ENCODE data around the gene ARL3. TPM values are rescaled to one million over a fixed set of nuclear protein-coding genes. Genes with fewer than 3 reads are reported as not detected.

The ARL3 gene
- total RNA-seq, 6 experiments from 2014 or later, result 13.2 to 18.4 (median 16.8) TPM

DNA sequence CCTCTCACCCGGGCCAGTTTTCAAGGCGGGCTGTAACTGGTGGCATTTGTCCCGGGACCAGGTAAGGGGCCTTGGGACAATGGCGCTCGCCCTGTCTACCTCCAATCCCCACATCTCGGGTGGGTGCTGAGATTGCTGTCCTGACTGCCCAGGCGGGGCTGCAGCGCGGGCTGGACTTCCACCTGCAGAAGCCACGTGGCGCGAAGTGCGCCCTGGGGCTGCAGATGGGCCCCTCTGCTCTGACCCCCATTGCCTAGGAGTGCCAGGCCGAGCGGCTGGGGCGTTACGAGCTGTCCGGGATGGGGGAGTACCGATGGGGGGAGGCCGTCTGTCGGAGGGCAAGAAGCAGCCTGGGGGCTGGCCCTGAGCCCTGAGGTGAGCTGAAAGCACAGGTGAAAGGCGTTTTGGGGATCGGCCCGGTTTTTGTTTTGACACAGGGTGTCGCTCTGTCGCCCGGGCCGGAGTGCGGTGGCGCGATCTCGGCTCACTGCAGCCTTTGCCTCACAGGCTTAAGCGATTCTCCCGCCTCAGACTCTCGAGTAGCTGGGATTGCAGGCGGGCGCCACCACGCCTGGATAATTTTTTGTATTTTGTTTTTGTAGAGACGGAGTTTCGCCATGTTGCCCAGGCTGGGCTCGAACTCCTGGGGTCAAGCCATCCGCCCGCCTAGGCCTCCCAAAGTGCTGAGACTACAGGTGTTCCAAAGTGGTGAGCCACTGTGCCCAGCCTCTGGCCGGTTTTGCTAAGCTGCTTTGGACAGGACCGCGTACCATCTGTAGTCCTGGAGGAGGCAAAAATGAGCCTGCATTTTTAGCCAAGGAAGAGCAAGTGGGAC, 641 bp upstream of the ARL3 start, which contains the start of gene SFXN2:
Gene SFXN2 (plus strand): TSS at position 16 of the 835 bp plus-strand sequence. CDS start 12,001 bp downstream, outside the sequence.
- TF ChIP-seq, protein P1, sequence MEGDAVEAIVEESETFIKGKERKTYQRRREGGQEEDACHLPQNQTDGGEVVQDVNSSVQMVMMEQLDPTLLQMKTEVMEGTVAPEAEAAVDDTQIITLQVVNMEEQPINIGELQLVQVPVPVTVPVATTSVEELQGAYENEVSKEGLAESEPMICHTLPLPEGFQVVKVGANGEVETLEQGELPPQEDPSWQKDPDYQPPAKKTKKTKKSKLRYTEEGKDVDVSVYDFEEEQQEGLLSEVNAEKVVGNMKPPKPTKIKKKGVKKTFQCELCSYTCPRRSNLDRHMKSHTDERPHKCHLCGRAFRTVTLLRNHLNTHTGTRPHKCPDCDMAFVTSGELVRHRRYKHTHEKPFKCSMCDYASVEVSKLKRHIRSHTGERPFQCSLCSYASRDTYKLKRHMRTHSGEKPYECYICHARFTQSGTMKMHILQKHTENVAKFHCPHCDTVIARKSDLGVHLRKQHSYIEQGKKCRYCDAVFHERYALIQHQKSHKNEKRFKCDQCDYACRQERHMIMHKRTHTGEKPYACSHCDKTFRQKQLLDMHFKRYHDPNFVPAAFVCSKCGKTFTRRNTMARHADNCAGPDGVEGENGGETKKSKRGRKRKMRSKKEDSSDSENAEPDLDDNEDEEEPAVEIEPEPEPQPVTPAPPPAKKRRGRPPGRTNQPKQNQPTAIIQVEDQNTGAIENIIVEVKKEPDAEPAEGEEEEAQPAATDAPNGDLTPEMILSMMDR (IDR thresholded peaks at IDR 0.05), result peak; percentile 41
- no peaks in the 10 kb centered on the region for H3K9me3 Mint-ChIP-seq
- DNase-seq, result no peak
- peaks cover 75% of the 10 kb centered on the region for H3K4me1 Mint-ChIP-seq (ENCODE audit: low read depth)
- H3K4me3 Mint-ChIP-seq, result peak within 1 kb of the TSS; percentile 91
- peak within 1 kb of the TSS; percentile 87 for H3K27ac Mint-ChIP-seq
- no peaks in the 10 kb centered on the region for H3K27me3 Mint-ChIP-seq (ENCODE audit: insufficient read depth)
- peaks cover 5% of the 10 kb centered on the region for H3K36me3 Mint-ChIP-seq (ENCODE audit: low read depth)

DNA sequence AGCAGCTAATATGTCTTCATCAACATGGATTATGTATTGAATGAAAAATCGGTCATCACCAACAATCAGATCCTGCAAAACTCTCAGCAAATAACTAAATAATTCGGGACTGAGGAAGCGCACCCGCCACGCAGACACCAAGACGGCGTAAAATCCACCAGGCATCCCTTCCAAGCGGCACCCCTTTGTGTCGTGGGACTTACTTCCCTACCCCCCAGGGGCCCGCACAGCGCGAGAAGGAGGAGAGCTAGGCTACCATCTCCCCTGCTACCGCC, 721 bp downstream of the ARL3 start:
- no peaks in the 10 kb centered on the region for H3K36me3 Mint-ChIP-seq (ENCODE audit: low read depth)
- DNase-seq, result no peak
- peak overlapping the region; percentile 87 for H3K27ac Mint-ChIP-seq
- peaks cover 69% of the 10 kb centered on the region for H3K4me1 Mint-ChIP-seq (ENCODE audit: low read depth)
- H3K4me3 Mint-ChIP-seq, result peak overlapping the region; percentile 91
- H3K27me3 Mint-ChIP-seq (ENCODE audit: insufficient read depth), result no peaks in the 10 kb centered on the region
- H3K9me3 Mint-ChIP-seq, result no peaks in the 10 kb centered on the region
- TF ChIP-seq, protein P1 (IDR thresholded peaks at IDR 0.05), result no peak

DNA sequence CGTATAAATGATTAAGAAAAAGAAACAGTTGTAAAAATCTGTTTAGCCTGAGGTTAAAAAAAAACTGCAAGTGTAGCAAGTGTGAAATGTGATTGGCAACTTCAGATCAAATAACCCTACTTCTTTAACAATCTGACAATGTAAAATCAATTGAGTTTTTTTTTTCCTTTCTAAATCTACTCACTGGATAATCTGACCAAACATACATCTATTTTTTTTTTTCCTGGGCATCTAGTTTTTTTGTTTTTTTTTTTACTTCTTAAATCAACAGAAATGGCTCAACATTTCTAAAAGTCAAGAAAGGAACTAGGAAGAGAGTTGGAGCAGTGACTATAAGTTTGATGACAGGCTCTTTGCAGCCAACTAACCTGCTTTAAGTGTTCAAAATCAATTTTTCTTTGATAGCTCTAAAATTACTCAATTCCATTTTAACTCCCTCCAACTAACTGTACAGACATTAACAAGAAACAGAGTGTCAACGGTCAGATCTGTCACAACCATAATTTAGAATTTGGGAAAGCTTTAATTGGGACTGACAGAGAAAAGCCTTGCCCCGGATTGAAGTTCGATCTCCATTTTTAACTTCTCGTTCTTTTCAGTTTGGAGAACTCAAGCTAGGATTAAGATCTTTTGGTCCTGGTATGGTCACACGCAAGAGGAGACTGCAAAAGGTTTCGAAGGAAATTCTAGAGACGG, 1.2 kb downstream of the ARL3 start:
- TF ChIP-seq, protein P1 (IDR thresholded peaks at IDR 0.05), result no peak
- Mint-ChIP-seq H3K27me3 (ENCODE audit: insufficient read depth) (no peaks in the 10 kb centered on the region), H3K4me1 (ENCODE audit: low read depth) (peaks cover 68% of the 10 kb centered on the region), H3K27ac (peak overlapping the region; percentile 87), H3K36me3 (ENCODE audit: low read depth) (no peaks in the 10 kb centered on the region), H3K4me3 (peak overlapping the region; percentile 91), H3K9me3 (no peaks in the 10 kb centered on the region)
- peak; percentile 12 for DNase-seq

DNA sequence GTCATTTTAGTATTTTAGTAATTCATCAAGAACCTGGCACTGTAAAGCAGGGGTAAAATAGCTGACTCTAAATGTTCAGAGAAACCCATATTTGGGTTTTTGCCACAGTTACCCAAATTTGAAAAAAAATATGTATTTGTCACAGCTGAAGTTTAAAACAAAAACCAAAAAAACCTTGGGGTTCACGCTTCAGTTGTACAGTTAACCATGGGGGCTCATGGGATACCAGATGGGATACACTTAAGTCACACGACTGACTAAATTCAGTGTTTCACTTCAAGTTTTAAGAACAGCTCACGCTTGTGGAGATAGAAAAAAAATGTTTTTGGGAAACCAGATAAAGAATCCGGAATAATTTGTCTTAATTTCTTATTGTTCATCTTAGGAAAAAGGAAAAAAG, 2.1 kb downstream of the ARL3 start:
- DNase-seq, result no peak
- Mint-ChIP-seq H3K4me1 (ENCODE audit: low read depth) (peaks cover 68% of the 10 kb centered on the region), H3K4me3 (peak overlapping the region; percentile 41; the same call in 1 of the 2 replicates)

DNA sequence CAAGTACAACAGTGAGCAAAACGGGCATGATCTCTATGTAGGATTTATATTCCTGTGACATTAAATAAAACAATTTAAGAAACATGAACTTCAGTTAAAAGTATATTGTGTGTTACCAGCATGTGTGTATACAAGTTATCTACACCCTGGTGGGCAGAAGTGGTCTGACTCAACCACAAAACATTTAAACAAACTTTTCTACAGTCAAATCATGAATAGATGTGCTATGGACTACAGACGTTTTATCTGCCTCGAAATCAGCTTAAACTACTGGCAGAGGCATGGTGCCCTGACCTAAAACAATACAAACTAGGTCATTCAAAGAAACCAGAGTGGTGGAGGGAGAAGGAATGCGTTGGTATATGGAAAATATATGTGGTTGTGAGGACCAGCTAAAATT, 3.6 kb downstream of the ARL3 start:
- Mint-ChIP-seq H3K27me3 (ENCODE audit: insufficient read depth) (no peaks in the 10 kb centered on the region), H3K4me1 (ENCODE audit: low read depth) (peaks cover 59% of the 10 kb centered on the region), H3K9me3 (no peaks in the 10 kb centered on the region), H3K4me3 (peak overlapping the region; percentile 50), H3K27ac (peak overlapping the region; percentile 53), H3K36me3 (ENCODE audit: low read depth) (no peaks in the 10 kb centered on the region)
- TF ChIP-seq, protein P1 (IDR thresholded peaks at IDR 0.05), result peak; percentile 62
- DNase-seq, result peak; percentile 82

More for the DNA sequence above, 2.1 kb downstream of the ARL3 start:
- Mint-ChIP-seq H3K9me3 (no peaks in the 10 kb centered on the region), H3K36me3 (ENCODE audit: low read depth) (no peaks in the 10 kb centered on the region), H3K27me3 (ENCODE audit: insufficient read depth) (no peaks in the 10 kb centered on the region), H3K27ac (peak overlapping the region; percentile 87; the same call in 1 of the 2 replicates)
- TF ChIP-seq, protein P1 (IDR thresholded peaks at IDR 0.05), result no peak
